Natural killer cell (primary cell): ENCODE measurements around the gene TMEM208. TPM values are rescaled to one million over a fixed set of nuclear protein-coding genes. Genes with fewer than 3 reads are reported as not detected.

Experiments
- ATAC-seq, 3 donors: fragments of 150-1000 bp in 2 of 3; fragments of 200-7000 bp in 1 of 3; cut with Tn5 transposase; 1 replicate in 1 of 3; 2 replicates in 2 of 3; pipeline ENCODE4 v1.10.0; 2021; ENCODE audit warnings: mild to moderate bottlenecking in 2 of 3, moderate library complexity in 2 of 3
- DNase-seq, 2 donors: peaks; one replicate each; pipeline versions ENCODE4 v3.0.0 to v3.0.0-alpha.2; 2013 to 2021; ENCODE audit warnings: mixed read lengths in 1 of 2
- H3K27ac ChIP-seq: one replicate; pipeline ENCODE4 v1.5.1; 2013; ENCODE audit warnings: mild to moderate bottlenecking, low read length
- H3K27me3 ChIP-seq: one replicate; pipeline ENCODE4 v1.6.1; 2013; ENCODE audit warnings: low read length; ENCODE audit not compliant: control insufficient read depth, insufficient read depth
- H3K36me3 ChIP-seq: one replicate; pipeline ENCODE4 v1.6.1; 2013; ENCODE audit warnings: low read length; ENCODE audit not compliant: control insufficient read depth, insufficient read depth
- H3K4me1 ChIP-seq: one replicate; pipeline ENCODE4 v1.6.1; 2013; ENCODE audit warnings: low read length; ENCODE audit not compliant: control insufficient read depth, insufficient read depth
- H3K4me3 ChIP-seq: one replicate; pipeline ENCODE4 v1.5.1; 2013; ENCODE audit warnings: low read length
- H3K9me3 ChIP-seq: one replicate; pipeline ENCODE4 v1.6.1; 2013; ENCODE audit warnings: low read length; ENCODE audit not compliant: control insufficient read depth, insufficient read depth
- H3K27ac Mint-ChIP-seq, 2 donors: one replicate each; pipeline ENCODE4 v1.8.0; 2022; ENCODE audit warnings: mild to moderate bottlenecking in 2 of 2, mixed read lengths in 2 of 2, moderate library complexity in 1 of 2
- H3K27me3 Mint-ChIP-seq, 2 donors: one replicate each; pipeline ENCODE4 v1.8.0; 2022; ENCODE audit warnings: low read depth in 2 of 2, mixed read lengths in 2 of 2
- H3K36me3 Mint-ChIP-seq: one replicate; pipeline ENCODE4 v1.8.0; 2022; ENCODE audit warnings: mixed read lengths
- H3K4me1 Mint-ChIP-seq, 2 donors: one replicate each; pipeline ENCODE4 v1.8.0; 2022; ENCODE audit warnings: mixed read lengths in 2 of 2
- H3K4me3 Mint-ChIP-seq: one replicate; pipeline ENCODE4 v1.8.0; 2022; ENCODE audit warnings: mild to moderate bottlenecking, moderate library complexity, mixed read lengths
- H3K9me3 Mint-ChIP-seq, 2 donors: one replicate each; pipeline ENCODE4 v1.8.0; 2022; ENCODE audit warnings: mixed read lengths in 2 of 2
- WGBS: methylation state at CpG from one replicate; pipeline ENCODE4 v1.1.7; 2013; ENCODE audit warnings: missing lambda C conversion rate; ENCODE audit not compliant: insufficient coverage; 5-methylcytosine and 5-hydroxymethylcytosine counted together
- intact Hi-C: fragments of 100-400 bp; cut with micrococcal nuclease; formaldehyde crosslinking; loops from one replicate; pipeline ENCODE4 v1.14.2; 2022
- total RNA-seq, 4 donors: library from RNA; stranded (reverse); fragments of 120-200 nt in 1 of 4; gene quantifications; one replicate each; pipeline versions ENCODE4 v1.2.3 to v1.2.4, GENCODE V29; 2013 to 2022
- TF ChIP-seq, protein P1 (sequence below): fragments of 200-600 bp; IDR thresholded peaks from one replicate; pipeline ENCODE4 v1.8.0; 2022; ENCODE audit warnings: antibody characterized with exemption

The TMEM208 gene
- total RNA-seq, 3 donors from 2014 or later (not counting 1 experiment from before 2014, with no cell fraction given), result 34.5 to 39.2 (median 36.7) TPM

DNA sequence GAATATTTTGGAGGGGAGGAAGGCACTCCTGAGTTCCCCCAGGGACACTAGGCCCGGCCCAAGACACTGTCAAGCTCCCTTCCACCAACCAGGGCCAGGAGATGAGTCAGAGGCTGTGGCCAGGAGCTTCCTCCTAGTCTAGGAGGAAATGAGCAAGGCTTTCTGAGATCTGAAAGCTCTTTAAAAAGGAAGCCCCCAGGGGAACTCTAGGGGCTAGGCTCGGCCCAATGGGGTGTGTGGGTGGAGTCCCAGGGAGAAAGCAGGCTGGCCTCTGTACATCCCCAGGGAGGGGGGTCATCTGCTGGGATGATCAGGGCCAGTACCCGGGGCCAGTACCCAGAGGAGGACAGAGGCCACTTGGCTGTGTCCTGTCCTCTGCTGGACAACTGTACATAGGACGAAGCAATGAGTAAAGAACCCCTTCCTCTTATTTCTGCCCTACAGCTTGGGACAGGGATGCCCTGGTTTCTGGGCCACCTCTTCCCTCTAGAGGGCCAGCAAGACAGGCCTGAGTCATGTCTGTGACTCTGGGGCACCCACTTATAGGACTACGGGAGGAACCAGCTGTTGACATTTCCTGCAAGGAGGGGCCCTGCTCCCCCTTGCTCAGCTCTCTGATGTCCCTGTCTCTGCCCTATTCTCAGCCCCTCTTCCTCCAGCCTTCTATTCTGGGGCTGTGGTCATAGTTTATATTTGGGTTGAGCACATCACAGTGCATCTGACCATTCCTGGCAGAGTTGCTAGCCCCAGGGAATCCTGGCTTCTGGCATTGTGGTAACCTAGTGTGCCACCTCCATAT is 17.7 kb downstream of the TMEM208 start:
- Mint-ChIP-seq H3K9me3 (no peaks in the 10 kb centered on the region), H3K27ac (peak overlapping the region; percentile 94 to 98), H3K27me3 (peaks cover 3 to 14% of the 10 kb centered on the region in 2 donors), H3K36me3 (no peaks in the 10 kb centered on the region), H3K4me3 (peak overlapping the region; percentile 96), H3K4me1 (peaks cover 37 to 66% of the 10 kb centered on the region in 2 donors)
- H3K27me3 ChIP-seq, result peaks cover 6% of the 10 kb centered on the region
- 9% methylated on average over 4 of the region's 5 CpGs for WGBS
- H3K27ac ChIP-seq, result peak overlapping the region; percentile 79
- TF ChIP-seq, protein P1, sequence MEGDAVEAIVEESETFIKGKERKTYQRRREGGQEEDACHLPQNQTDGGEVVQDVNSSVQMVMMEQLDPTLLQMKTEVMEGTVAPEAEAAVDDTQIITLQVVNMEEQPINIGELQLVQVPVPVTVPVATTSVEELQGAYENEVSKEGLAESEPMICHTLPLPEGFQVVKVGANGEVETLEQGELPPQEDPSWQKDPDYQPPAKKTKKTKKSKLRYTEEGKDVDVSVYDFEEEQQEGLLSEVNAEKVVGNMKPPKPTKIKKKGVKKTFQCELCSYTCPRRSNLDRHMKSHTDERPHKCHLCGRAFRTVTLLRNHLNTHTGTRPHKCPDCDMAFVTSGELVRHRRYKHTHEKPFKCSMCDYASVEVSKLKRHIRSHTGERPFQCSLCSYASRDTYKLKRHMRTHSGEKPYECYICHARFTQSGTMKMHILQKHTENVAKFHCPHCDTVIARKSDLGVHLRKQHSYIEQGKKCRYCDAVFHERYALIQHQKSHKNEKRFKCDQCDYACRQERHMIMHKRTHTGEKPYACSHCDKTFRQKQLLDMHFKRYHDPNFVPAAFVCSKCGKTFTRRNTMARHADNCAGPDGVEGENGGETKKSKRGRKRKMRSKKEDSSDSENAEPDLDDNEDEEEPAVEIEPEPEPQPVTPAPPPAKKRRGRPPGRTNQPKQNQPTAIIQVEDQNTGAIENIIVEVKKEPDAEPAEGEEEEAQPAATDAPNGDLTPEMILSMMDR, result no peak
- H3K36me3 ChIP-seq, result peaks cover 2% of the 10 kb centered on the region
- DNase-seq (peak; percentile 66 to 89), ATAC-seq (peak; percentile 59 to 80 (median 65))
- intact Hi-C loops, result no loop called here
- H3K4me3 ChIP-seq, result no peak overlapping the region
- H3K9me3 ChIP-seq, result no peaks in the 10 kb centered on the region
- H3K4me1 ChIP-seq, result peaks cover 57% of the 10 kb centered on the region

DNA sequence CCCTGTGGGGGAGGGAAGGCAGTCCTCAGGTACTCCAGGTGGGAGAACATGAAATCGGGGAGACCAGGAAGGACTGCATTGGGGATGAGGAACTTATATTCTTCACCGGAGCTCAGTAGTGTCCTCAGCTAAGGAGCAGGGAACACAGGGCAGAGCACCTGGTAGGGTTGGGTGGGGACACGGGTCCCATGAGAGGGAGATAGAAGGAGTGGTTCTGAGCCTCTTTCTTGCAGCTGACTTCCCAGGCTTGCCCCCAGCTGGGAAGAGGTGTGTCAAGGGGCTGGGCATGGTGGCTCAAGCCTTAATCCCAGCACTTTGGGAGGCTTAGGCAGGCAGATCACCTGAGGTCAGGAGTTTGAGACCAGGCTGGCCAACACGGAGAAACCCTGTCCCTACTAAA is 18.3 kb downstream of the TMEM208 start:
- TF ChIP-seq, protein P1, result no peak
- no peaks in the 10 kb centered on the region for H3K36me3 Mint-ChIP-seq
- Histone ChIP-seq H3K4me1 (peaks cover 57% of the 10 kb centered on the region), H3K4me3 (no peak overlapping the region), H3K27ac (peak overlapping the region; percentile 79), H3K36me3 (no peaks in the 10 kb centered on the region), H3K9me3 (no peaks in the 10 kb centered on the region), H3K27me3 (peaks cover 12% of the 10 kb centered on the region)
- intact Hi-C loops, result no loop called here
- peak overlapping the region; percentile 96 for H3K4me3 Mint-ChIP-seq
- peaks cover 33 to 64% of the 10 kb centered on the region in 2 donors for H3K4me1 Mint-ChIP-seq
- 40% methylated on average over 4 of the region's 4 CpGs for WGBS
- no peak for DNase-seq
- no peaks in the 10 kb centered on the region for H3K9me3 Mint-ChIP-seq
- peak overlapping the region; percentile 94 to 98 for H3K27ac Mint-ChIP-seq
- no peak for ATAC-seq
- H3K27me3 Mint-ChIP-seq, result peaks cover 9 to 20% of the 10 kb centered on the region in 2 donors

DNA sequence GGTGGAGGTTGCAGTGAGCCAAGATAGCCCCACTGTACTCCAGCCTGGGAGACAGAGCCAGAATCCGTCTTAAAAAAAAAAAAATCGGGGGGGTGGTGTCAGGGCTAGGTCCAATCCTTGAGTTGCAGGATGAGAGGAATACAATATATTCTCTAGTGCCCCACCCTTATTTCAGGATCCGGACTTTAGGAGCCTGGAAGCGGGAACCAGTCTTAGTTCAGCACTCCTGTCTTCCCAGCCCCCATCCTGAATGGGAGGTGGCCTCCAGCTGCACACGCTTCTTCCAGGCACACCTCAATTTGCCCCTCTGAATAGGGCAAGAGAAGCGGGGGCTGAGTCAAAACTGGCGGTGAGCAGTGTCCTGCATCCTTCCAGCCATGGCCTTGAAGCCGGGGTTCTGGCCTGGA is 18.7 kb downstream of the TMEM208 start:
- peak overlapping the region; percentile 56 for H3K27ac ChIP-seq
- Mint-ChIP-seq H3K4me1 (peaks cover 33 to 64% of the 10 kb centered on the region in 2 donors), H3K4me3 (peak overlapping the region; percentile 96), H3K36me3 (no peaks in the 10 kb centered on the region), H3K9me3 (no peaks in the 10 kb centered on the region), H3K27me3 (peaks cover 14 to 24% of the 10 kb centered on the region in 2 donors), H3K27ac (peak overlapping the region; percentile 94 to 98)
- peaks cover 16% of the 10 kb centered on the region for H3K27me3 ChIP-seq
- whole genome bisulfite sequencing, result 52% methylated on average over 7 of the region's 8 CpGs
- ATAC-seq (no peak), DNase-seq (no peak)
- no peaks in the 10 kb centered on the region for H3K9me3 ChIP-seq
- TF ChIP-seq, protein P1, result no peak
- H3K4me3 ChIP-seq, result peak overlapping the region; percentile 65
- intact Hi-C loops, result loop anchor here (2.0 kb wide), 1 partner anchor 63 kb away; the partner anchor contains the start of gene MATCAP1
- H3K4me1 ChIP-seq, result peaks cover 57% of the 10 kb centered on the region
- no peaks in the 10 kb centered on the region for H3K36me3 ChIP-seq
